Activated CD8-positive, alpha-beta T cell treated with anti-CD3 and anti-CD28 coated beads for 36 hours (primary cell): Measurements from ENCODE around the gene TSHZ3. TPM values are rescaled to one million over a fixed set of nuclear protein-coding genes. Genes with fewer than 3 reads are reported as not detected.

Source experiments
- ATAC-seq: fragments of 200-7000 bp; cut with Tn5 transposase; one replicate; pipeline ENCODE4 v1.10.0; 2021; ENCODE audit warnings: mild to moderate bottlenecking, moderate library complexity
- CTCF ChIA-PET: fragments of 350-600 bp; sonication (Branson Sonifier 250); formaldehyde crosslinking; loops from one replicate; lab custom pipeline; 2021; ENCODE audit warnings: antibody characterized with exemption; lab: Charles Lee
- POLR2A ChIA-PET: fragments of 350-600 bp; sonication (Branson Sonifier 250); formaldehyde crosslinking; loops from one replicate; lab custom pipeline; 2021; ENCODE audit warnings: antibody characterized with exemption; lab: Charles Lee
- DNase-seq: peaks from one replicate; pipeline ENCODE4 v3.0.0-alpha.2; 2020
- H3K27ac Mint-ChIP-seq: one replicate; pipeline ENCODE4 v1.8.0; 2021; ENCODE audit warnings: mild to moderate bottlenecking, mixed read lengths
- H3K27me3 Mint-ChIP-seq: one replicate; pipeline ENCODE4 v1.8.0; 2021; ENCODE audit warnings: mixed read lengths
- H3K36me3 Mint-ChIP-seq: one replicate; pipeline ENCODE4 v1.8.0; 2021; ENCODE audit warnings: low read depth, mixed read lengths
- H3K4me1 Mint-ChIP-seq: one replicate; pipeline ENCODE4 v1.8.0; 2021; ENCODE audit warnings: low read depth, mixed read lengths
- H3K4me3 Mint-ChIP-seq: one replicate; pipeline ENCODE4 v1.8.0; 2021; ENCODE audit warnings: mild to moderate bottlenecking, moderate library complexity, mixed read lengths
- H3K9me3 Mint-ChIP-seq: one replicate; pipeline ENCODE4 v1.8.0; 2021; ENCODE audit warnings: mixed read lengths
- intact Hi-C: fragments of 100-400 bp; cut with micrococcal nuclease; formaldehyde crosslinking; loops from one replicate; pipeline ENCODE4 v1.10.0; 2022
- total RNA-seq, 2 experiments: library from RNA; stranded (reverse); gene quantifications; one replicate each; pipeline ENCODE4 v1.2.3, GENCODE V29; 2021
- TF ChIP-seq, protein P1 (sequence below): fragments of 200-600 bp; IDR thresholded peaks from one replicate; pipeline ENCODE4 v1.8.0; 2022; ENCODE audit warnings: antibody characterized with exemption, mild to moderate bottlenecking

The TSHZ3 gene
- total RNA-seq, 2 experiments from 2014 or later, result 0.16 to 0.38 TPM

DNA sequence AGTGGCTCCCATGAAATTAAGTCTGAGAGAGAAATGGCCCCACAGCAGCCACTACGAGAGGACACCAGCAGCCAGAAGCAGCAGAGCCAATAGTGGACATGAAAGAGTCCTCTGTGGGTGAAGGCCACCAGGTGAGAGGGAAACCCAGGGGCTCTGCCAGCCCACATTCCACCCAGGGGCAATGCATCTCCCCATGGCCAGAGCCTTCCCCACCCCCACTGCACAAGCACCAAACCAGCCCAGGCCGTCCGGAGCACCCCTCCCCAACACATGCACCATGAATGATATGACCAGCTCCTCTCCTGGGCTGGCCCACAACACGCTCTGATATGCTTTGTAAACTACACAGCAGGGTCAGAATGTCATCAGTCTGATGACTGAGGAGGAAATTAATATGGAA is 66.9 kb downstream of the TSHZ3 start:
- no peak overlapping the region for H3K4me3 Mint-ChIP-seq
- no peaks in the 10 kb centered on the region for H3K4me1 Mint-ChIP-seq
- intact Hi-C loops, result no loop called here
- no peaks in the 10 kb centered on the region for H3K36me3 Mint-ChIP-seq
- POLR2A ChIA-PET, result no interaction called here
- H3K27me3 Mint-ChIP-seq, result peaks cover 2% of the 10 kb centered on the region
- H3K9me3 Mint-ChIP-seq, result no peaks in the 10 kb centered on the region
- H3K27ac Mint-ChIP-seq, result no peak overlapping the region
- no peak for ATAC-seq
- no peak for DNase-seq
- TF ChIP-seq, protein P1, sequence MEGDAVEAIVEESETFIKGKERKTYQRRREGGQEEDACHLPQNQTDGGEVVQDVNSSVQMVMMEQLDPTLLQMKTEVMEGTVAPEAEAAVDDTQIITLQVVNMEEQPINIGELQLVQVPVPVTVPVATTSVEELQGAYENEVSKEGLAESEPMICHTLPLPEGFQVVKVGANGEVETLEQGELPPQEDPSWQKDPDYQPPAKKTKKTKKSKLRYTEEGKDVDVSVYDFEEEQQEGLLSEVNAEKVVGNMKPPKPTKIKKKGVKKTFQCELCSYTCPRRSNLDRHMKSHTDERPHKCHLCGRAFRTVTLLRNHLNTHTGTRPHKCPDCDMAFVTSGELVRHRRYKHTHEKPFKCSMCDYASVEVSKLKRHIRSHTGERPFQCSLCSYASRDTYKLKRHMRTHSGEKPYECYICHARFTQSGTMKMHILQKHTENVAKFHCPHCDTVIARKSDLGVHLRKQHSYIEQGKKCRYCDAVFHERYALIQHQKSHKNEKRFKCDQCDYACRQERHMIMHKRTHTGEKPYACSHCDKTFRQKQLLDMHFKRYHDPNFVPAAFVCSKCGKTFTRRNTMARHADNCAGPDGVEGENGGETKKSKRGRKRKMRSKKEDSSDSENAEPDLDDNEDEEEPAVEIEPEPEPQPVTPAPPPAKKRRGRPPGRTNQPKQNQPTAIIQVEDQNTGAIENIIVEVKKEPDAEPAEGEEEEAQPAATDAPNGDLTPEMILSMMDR, result no peak
- CTCF ChIA-PET, result no interaction called here

DNA sequence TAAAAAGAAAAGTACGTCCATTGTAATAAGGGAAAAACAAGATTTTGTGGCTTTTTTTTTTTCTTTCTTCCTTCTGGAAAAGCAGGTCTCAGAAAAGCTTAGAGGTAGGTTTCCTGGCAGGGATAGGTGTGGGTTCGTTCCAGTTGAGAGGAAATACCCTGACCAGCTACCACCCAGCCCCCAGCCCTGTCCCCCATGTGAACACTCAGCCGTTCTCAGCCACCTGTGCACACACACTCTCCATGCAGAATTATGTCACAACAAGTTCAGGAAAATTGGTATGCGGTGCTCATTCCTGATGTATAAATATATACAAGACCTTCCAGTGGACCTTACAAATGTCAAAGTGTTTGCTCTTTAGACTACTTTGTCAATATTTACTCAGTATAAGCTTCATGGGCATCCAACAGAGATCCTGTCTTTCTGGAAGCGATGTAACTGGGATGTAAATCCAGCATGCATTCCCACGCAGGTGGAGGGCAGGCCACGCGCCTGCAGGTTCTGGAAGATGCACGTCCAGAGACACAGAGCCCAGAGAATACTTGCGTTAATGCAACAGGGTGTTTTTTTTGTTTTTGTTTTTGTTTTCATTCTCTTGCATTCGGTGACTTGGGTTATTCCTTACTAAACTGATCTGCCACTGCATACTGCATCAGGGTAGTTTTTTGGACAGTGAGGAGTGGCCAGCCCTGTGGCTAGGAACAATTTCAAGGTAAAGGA is 68.8 kb downstream of the TSHZ3 start:
- no peak for DNase-seq
- ChIA-PET POLR2A (interaction anchor here (0.6 to 0.7 kb wide), 2 partner anchors 440 to 1574 kb away, joined by 3 read pairs; no protein-coding TSS in a partner anchor), CTCF (no interaction called here)
- TF ChIP-seq, protein P1, result no peak
- Mint-ChIP-seq H3K4me1 (no peaks in the 10 kb centered on the region), H3K36me3 (no peaks in the 10 kb centered on the region), H3K27me3 (peaks cover 1% of the 10 kb centered on the region), H3K4me3 (no peak overlapping the region), H3K27ac (no peak overlapping the region), H3K9me3 (no peaks in the 10 kb centered on the region)
- no peak for ATAC-seq
- intact Hi-C loops, result no loop called here

DNA sequence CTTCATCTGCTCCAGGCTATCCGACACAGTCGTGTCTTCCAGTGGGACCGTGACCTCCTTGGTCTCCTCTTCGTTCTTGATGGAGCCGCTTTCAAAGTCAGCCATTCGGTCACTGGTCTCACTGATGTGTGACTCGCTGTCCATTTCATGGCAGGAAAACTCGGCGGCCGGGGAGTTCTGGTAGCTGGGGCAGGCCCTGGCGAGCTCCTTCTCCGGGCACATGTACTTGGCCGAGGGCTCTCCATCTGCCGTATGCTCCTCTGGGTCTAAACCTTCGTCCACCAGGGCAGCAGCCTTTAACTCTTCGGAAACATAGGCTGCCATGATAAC is 69.8 kb downstream of the TSHZ3 start:
- Mint-ChIP-seq H3K9me3 (no peaks in the 10 kb centered on the region), H3K4me3 (no peak overlapping the region), H3K27me3 (peaks cover 1% of the 10 kb centered on the region), H3K4me1 (no peaks in the 10 kb centered on the region), H3K27ac (no peak overlapping the region), H3K36me3 (no peaks in the 10 kb centered on the region)
- no peak for ATAC-seq
- DNase-seq, result no peak
- TF ChIP-seq, protein P1, result no peak
- ChIA-PET CTCF (no interaction called here), POLR2A (no interaction called here)
- intact Hi-C loops, result no loop called here

DNA sequence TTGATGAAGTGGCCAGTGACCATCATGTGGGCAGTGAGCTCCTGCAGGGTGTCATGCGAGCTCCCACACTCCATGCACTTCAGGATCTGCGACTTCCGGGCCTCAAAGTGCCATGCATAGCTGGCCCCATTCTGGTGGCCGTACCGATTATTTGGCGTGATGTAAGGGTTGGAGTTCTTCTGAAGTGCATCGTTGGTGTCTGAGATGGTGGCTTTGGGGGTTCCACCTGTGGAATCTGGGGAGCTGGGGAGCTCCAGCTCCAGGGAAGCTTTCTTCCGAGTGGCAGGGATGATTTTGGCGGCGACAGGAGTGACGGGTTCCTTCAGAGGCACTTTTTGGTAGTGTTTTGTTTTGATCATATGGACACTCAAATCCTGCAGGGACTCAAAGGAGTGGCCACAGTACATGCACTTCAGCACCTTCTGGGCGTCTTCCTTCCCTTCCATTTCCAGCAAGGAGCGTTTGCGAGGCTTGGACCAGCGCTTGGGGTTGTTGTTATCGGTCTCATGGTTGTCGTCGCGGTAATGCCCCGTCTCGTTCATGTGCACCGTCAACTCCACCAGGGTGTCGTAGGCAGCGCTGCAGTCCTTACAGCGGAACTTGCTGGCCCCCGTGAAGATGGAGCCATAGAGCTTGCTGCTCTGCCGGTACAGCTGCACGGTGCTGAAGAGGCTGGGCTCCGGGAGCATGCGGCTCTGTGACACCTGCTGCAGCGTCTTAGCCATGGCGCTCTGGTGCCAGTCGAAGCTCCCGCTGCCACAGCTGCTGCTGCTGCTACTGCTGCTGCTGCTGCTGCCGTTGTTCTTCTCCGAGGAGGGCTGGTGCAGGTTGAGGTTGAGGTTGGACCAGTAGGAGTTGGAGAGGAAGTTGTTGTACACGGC is 70.4 kb downstream of the TSHZ3 start:
- Mint-ChIP-seq H3K9me3 (no peaks in the 10 kb centered on the region), H3K4me3 (no peak overlapping the region), H3K4me1 (no peaks in the 10 kb centered on the region), H3K36me3 (no peaks in the 10 kb centered on the region), H3K27ac (no peak overlapping the region), H3K27me3 (peaks cover 1% of the 10 kb centered on the region)
- DNase-seq, result no peak
- ChIA-PET POLR2A (no interaction called here), CTCF (interaction anchor here (0.6 kb wide), 1 partner anchor 11 kb away, joined by 3 read pairs; no protein-coding TSS in a partner anchor)
- TF ChIP-seq, protein P1, result no peak
- ATAC-seq, result no peak
- intact Hi-C loops, result no loop called here

DNA sequence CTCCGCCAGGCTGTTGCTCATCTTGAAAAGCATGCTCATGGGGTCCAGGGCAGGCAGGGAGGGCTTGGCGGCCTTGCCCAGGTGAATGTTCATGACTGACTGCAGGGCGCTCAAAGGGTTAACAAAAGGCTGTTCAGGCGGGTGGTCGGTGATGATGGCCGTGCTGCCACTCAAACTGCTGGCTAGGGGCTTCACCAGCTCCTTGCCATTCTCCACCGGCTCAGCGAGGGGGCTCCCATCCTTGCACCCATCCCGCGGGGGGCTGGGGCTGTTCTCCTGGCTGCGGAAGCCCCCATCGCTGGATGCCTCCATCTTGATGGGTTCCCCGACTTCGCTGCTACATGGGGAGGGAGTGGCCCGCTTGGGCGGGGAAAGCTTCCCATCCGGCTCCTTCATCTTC is 71.7 kb downstream of the TSHZ3 start:
- TF ChIP-seq, protein P1, result no peak
- H3K4me3 Mint-ChIP-seq, result no peak overlapping the region
- H3K27me3 Mint-ChIP-seq, result peaks cover 1% of the 10 kb centered on the region
- DNase-seq, result no peak
- ChIA-PET CTCF (no interaction called here), POLR2A (no interaction called here)
- intact Hi-C loops, result no loop called here
- H3K27ac Mint-ChIP-seq, result no peak overlapping the region
- no peaks in the 10 kb centered on the region for H3K36me3 Mint-ChIP-seq
- H3K4me1 Mint-ChIP-seq, result no peaks in the 10 kb centered on the region
- no peak for ATAC-seq
- H3K9me3 Mint-ChIP-seq, result no peaks in the 10 kb centered on the region
